Measurements from ENCODE around the gene ABCA1.

GRCh38 chr9:104836767-104837166 is 91.2 kb downstream of the ABCA1 start:
- TF ChIP-seq CTCF (conservative IDR thresholded peaks at IDR 0.05): no peak
- no peak for TF ChIP-seq ZFX (IDR thresholded peaks at IDR 0.05)

All from C4-2B (cell line).